CD4-positive, alpha-beta memory T cell (primary cell): ENCODE measurements around the gene NR5A2. TPM values are rescaled to one million over a fixed set of nuclear protein-coding genes. Genes with fewer than 3 reads are reported as not detected.
A peak's percentile ranks its signal among the peaks of the same experiment; 100 is the strongest.

Source experiments
- CTCF ChIA-PET: fragments of 350-600 bp; sonication (Branson Sonifier 250); formaldehyde crosslinking; loops from one replicate; lab custom pipeline; 2021; ENCODE audit warnings: inconsistent platforms; ENCODE audit not compliant: partially characterized antibody; lab: Charles Lee
- POLR2A ChIA-PET: fragments of 350-600 bp; sonication (Branson Sonifier 250); formaldehyde crosslinking; loops from one replicate; lab custom pipeline; 2021; ENCODE audit not compliant: partially characterized antibody; lab: Charles Lee
- DNase-seq, 5 donors: peaks; one replicate each; pipeline versions ENCODE4 v3.0.0 to v3.0.0-alpha.2; 2020 to 2022; ENCODE audit warnings: mixed read lengths in 1 of 5
- H3K27ac ChIP-seq: one replicate; pipeline ENCODE4 v1.7.0; 2013; ENCODE audit warnings: low read depth, low read length
- H3K27me3 ChIP-seq: 2 replicates; pipeline ENCODE4 v1.7.0; 2013; ENCODE audit warnings: mild to moderate bottlenecking, low read length, moderate library complexity; ENCODE audit not compliant: insufficient read depth
- H3K36me3 ChIP-seq: 2 replicates; pipeline ENCODE4 v1.7.0; 2013; ENCODE audit warnings: mild to moderate bottlenecking, low read length, moderate library complexity; ENCODE audit not compliant: insufficient read depth
- H3K4me1 ChIP-seq: 2 replicates; pipeline ENCODE4 v1.7.0; 2013; ENCODE audit warnings: mild to moderate bottlenecking, low read length, moderate library complexity; ENCODE audit not compliant: insufficient read depth
- H3K4me3 ChIP-seq, 2 donors: one replicate each; pipeline ENCODE4 v1.7.0; 2013; ENCODE audit warnings: low read length in 2 of 2, mild to moderate bottlenecking in 1 of 2
- H3K9me3 ChIP-seq, 2 donors: one replicate each; pipeline ENCODE4 v1.7.0; 2013; ENCODE audit warnings: low read length in 2 of 2, control low read depth in 1 of 2; ENCODE audit not compliant: control insufficient read depth in 1 of 2
- H3K27ac Mint-ChIP-seq, 7 donors: one replicate each; pipeline ENCODE4 v1.8.0; 2020 to 2021; ENCODE audit warnings: mixed read lengths in 7 of 7, mild to moderate bottlenecking in 6 of 7, inconsistent platforms in 3 of 7, moderate library complexity in 3 of 7
- H3K27me3 Mint-ChIP-seq, 2 donors: one replicate each; pipeline ENCODE4 v1.8.0; 2020 to 2021; ENCODE audit warnings: mixed read lengths in 2 of 2
- H3K36me3 Mint-ChIP-seq, 2 donors: one replicate each; pipeline ENCODE4 v1.8.0; 2020 to 2021; ENCODE audit warnings: mixed read lengths in 2 of 2, inconsistent platforms in 1 of 2, mild to moderate bottlenecking in 1 of 2
- H3K4me1 Mint-ChIP-seq, 4 donors: one replicate each; pipeline ENCODE4 v1.8.0; 2020 to 2021; ENCODE audit warnings: mixed read lengths in 4 of 4, mild to moderate bottlenecking in 1 of 4
- H3K4me3 Mint-ChIP-seq, 8 donors: one replicate each; pipeline ENCODE4 v1.8.0; 2020 to 2021; ENCODE audit warnings: mixed read lengths in 8 of 8, mild to moderate bottlenecking in 7 of 8, moderate library complexity in 6 of 8, inconsistent platforms in 3 of 8
- H3K9me3 Mint-ChIP-seq, 8 donors: one replicate each; pipeline ENCODE4 v1.8.0; 2020 to 2021; ENCODE audit warnings: mixed read lengths in 8 of 8, mild to moderate bottlenecking in 5 of 8, inconsistent platforms in 3 of 8, moderate library complexity in 1 of 8
- intact Hi-C: fragments of 100-400 bp; cut with micrococcal nuclease; formaldehyde crosslinking; loops from one replicate; pipeline ENCODE4 v1.15.1; 2023
- polyA plus RNA-seq, 2 donors: library from polyadenylated mRNA; unstranded; fragments of 300-500 nt; fragmentation: Illumina TruSeq; gene quantifications; one replicate each; pipeline ENCODE4 v1.2.3, GENCODE V29; 2021
- total RNA-seq, 2 experiments: library from RNA; stranded (reverse); gene quantifications; one replicate each; pipeline ENCODE4 v1.2.3, GENCODE V29; 2021

Gene NR5A2
- total RNA-seq = not detected
- not detected for polyA plus RNA-seq

GRCh38 chr1:200027264-200027823 lies at the start of gene NR5A2:
Gene NR5A2, plus strand, starts transcription at chr1:200027710. Its CDS starts 138 bp downstream, at chr1:200027848.
- Histone ChIP-seq H3K27ac (no peak within 1 kb of the TSS), H3K36me3 (no peaks in the 10 kb centered on the region), H3K4me1 (peaks cover 3% of the 10 kb centered on the region), H3K27me3 (no peaks in the 10 kb centered on the region), H3K9me3 (no peaks in the 10 kb centered on the region), H3K4me3 (no peak within 1 kb of the TSS)
- intact Hi-C loops = no loop called here
- Mint-ChIP-seq H3K9me3 (no peaks in the 10 kb centered on the region), H3K27me3 (peaks cover 32 to 40% of the 10 kb centered on the region in 2 donors), H3K36me3 (no peaks in the 10 kb centered on the region), H3K4me1 (peaks cover 3 to 18% (median 8%) of the 10 kb centered on the region in 4 donors), H3K4me3 (peak within 1 kb of the TSS in 1 of 8 donors; percentile 88), H3K27ac (no peak within 1 kb of the TSS)
- ChIA-PET POLR2A (no interaction called here), CTCF (no interaction called here)
- DNase-seq = no peak

- no peak overlapping the region for H3K27ac Mint-ChIP-seq
- POLR2A ChIA-PET = no interaction called here
- no peaks in the 10 kb centered on the region for H3K27me3 ChIP-seq
- no peak overlapping the region for H3K4me3 Mint-ChIP-seq
- H3K27me3 Mint-ChIP-seq = peaks cover 2 to 6% of the 10 kb centered on the region in 2 donors
- no peaks in the 10 kb centered on the region for H3K36me3 ChIP-seq
- H3K36me3 Mint-ChIP-seq = no peaks in the 10 kb centered on the region
- no peaks in the 10 kb centered on the region for H3K4me1 ChIP-seq
- no peak overlapping the region for H3K27ac ChIP-seq
- intact Hi-C loops = no loop called here
- DNase-seq = no peak
- H3K4me1 Mint-ChIP-seq = no peaks in the 10 kb centered on the region
- H3K4me3 ChIP-seq = no peak overlapping the region
- no peaks in the 10 kb centered on the region for H3K9me3 ChIP-seq
- CTCF ChIA-PET = no interaction called here
- no peaks in the 10 kb centered on the region for H3K9me3 Mint-ChIP-seq
Observed at GRCh38 chr1:199978408-199978940, 49.0 kb upstream of the NR5A2 start.

GRCh38 chr1:199979071-199979470 lies 48.4 kb upstream of the NR5A2 start:
- no peak overlapping the region for H3K4me3 ChIP-seq
- no peaks in the 10 kb centered on the region for H3K36me3 Mint-ChIP-seq
- H3K27me3 Mint-ChIP-seq = peaks cover 2 to 6% of the 10 kb centered on the region in 2 donors
- intact Hi-C loops = no loop called here
- no peak overlapping the region for H3K27ac Mint-ChIP-seq
- POLR2A ChIA-PET = no interaction called here
- no peaks in the 10 kb centered on the region for H3K36me3 ChIP-seq
- H3K4me1 ChIP-seq = no peaks in the 10 kb centered on the region
- CTCF ChIA-PET = no interaction called here
- no peaks in the 10 kb centered on the region for H3K9me3 Mint-ChIP-seq
- DNase-seq = no peak
- H3K4me3 Mint-ChIP-seq = no peak overlapping the region
- H3K9me3 ChIP-seq = no peaks in the 10 kb centered on the region
- H3K4me1 Mint-ChIP-seq = no peaks in the 10 kb centered on the region
- H3K27ac ChIP-seq = no peak overlapping the region
- no peaks in the 10 kb centered on the region for H3K27me3 ChIP-seq

DNA sequence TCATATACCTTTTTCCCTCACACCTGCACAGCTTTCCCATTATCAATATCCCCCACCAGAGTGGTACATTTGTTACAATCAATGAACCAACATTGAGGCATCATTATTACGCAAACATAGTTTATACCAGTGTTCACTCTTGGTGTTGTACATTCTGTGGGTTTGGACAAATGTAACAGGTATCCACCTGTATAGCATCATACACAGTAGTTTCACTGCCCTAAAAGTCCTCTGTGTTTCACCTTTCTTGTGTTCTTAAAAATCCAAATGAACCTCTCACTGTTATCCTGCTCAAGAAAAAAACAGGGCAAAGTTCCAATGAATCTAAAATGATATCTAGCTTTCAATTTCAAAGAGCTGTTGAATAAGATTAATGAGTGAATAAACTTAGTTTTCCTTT lies 45.9 kb upstream of the NR5A2 start:
- ChIA-PET POLR2A (no interaction called here), CTCF (interaction anchor here (1.5 kb wide), 1 partner anchor 528 kb away, joined by 3 read pairs; no protein-coding TSS in a partner anchor)
- H3K4me1 Mint-ChIP-seq = no peaks in the 10 kb centered on the region
- H3K9me3 Mint-ChIP-seq = no peaks in the 10 kb centered on the region
- peaks cover 2% of the 10 kb centered on the region in 2 donors for H3K27me3 Mint-ChIP-seq
- no peaks in the 10 kb centered on the region for H3K9me3 ChIP-seq
- DNase-seq = no peak
- no peak overlapping the region for H3K4me3 ChIP-seq
- H3K27ac Mint-ChIP-seq = no peak overlapping the region
- H3K4me1 ChIP-seq = no peaks in the 10 kb centered on the region
- no peaks in the 10 kb centered on the region for H3K36me3 ChIP-seq
- no peak overlapping the region for H3K4me3 Mint-ChIP-seq
- intact Hi-C loops = no loop called here
- H3K36me3 Mint-ChIP-seq = no peaks in the 10 kb centered on the region
- H3K27ac ChIP-seq = no peak overlapping the region
- no peaks in the 10 kb centered on the region for H3K27me3 ChIP-seq

DNA sequence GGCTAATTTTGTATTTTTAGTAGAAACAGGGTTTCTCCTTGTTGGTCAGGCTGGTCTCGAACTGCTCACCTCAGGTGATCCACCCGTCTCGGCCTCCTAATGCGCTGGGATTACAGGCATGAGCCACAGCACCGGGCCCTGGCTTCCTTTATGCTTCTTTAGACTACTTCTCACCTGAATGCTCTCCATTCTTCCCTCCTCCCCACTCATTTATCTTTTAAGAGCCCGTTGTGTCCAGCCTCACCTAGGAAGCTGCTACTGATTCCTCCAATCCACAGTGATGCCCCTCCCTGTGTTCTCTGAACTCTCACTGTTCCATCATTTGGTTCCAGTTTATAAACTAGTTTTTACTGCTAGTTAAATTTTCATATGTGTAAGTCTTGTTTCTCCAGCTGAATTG lies 44.9 kb upstream of the NR5A2 start:
- no peak for DNase-seq
- no peaks in the 10 kb centered on the region for H3K9me3 Mint-ChIP-seq
- no peak overlapping the region for H3K4me3 Mint-ChIP-seq
- no peak overlapping the region for H3K4me3 ChIP-seq
- CTCF ChIA-PET = no interaction called here
- intact Hi-C loops = no loop called here
- no peaks in the 10 kb centered on the region for H3K36me3 Mint-ChIP-seq
- H3K4me1 ChIP-seq = no peaks in the 10 kb centered on the region
- no peaks in the 10 kb centered on the region for H3K36me3 ChIP-seq
- H3K27ac ChIP-seq = no peak overlapping the region
- H3K4me1 Mint-ChIP-seq = no peaks in the 10 kb centered on the region
- POLR2A ChIA-PET = no interaction called here
- H3K27me3 ChIP-seq = no peaks in the 10 kb centered on the region
- H3K9me3 ChIP-seq = no peaks in the 10 kb centered on the region
- H3K27me3 Mint-ChIP-seq = no peaks in the 10 kb centered on the region
- no peak overlapping the region for H3K27ac Mint-ChIP-seq

GRCh38 chr1:199983531-199983930 lies 44.0 kb upstream of the NR5A2 start:
- H3K27me3 Mint-ChIP-seq = no peaks in the 10 kb centered on the region
- H3K27ac Mint-ChIP-seq = no peak overlapping the region
- Histone ChIP-seq H3K27ac (no peak overlapping the region), H3K27me3 (no peaks in the 10 kb centered on the region), H3K4me1 (no peaks in the 10 kb centered on the region), H3K36me3 (no peaks in the 10 kb centered on the region), H3K4me3 (no peak overlapping the region), H3K9me3 (no peaks in the 10 kb centered on the region)
- H3K9me3 Mint-ChIP-seq = no peaks in the 10 kb centered on the region
- CTCF ChIA-PET = no interaction called here
- no peak overlapping the region for H3K4me3 Mint-ChIP-seq
- POLR2A ChIA-PET = no interaction called here
- no peaks in the 10 kb centered on the region for H3K36me3 Mint-ChIP-seq
- DNase-seq = no peak
- no peaks in the 10 kb centered on the region for H3K4me1 Mint-ChIP-seq
- intact Hi-C loops = no loop called here

GRCh38 chr1:199995096-199995685 lies 32.3 kb upstream of the NR5A2 start:
- peaks cover 0 to 5% of the 10 kb centered on the region in 2 donors for H3K27me3 Mint-ChIP-seq
- H3K4me3 Mint-ChIP-seq = no peak overlapping the region
- Histone ChIP-seq H3K4me3 (no peak overlapping the region), H3K4me1 (no peaks in the 10 kb centered on the region), H3K27me3 (no peaks in the 10 kb centered on the region), H3K27ac (no peak overlapping the region), H3K9me3 (no peaks in the 10 kb centered on the region), H3K36me3 (no peaks in the 10 kb centered on the region)
- ChIA-PET POLR2A (no interaction called here), CTCF (interaction anchor here (1.1 kb wide), 1 partner anchor 9 kb away, joined by 3 read pairs; no protein-coding TSS in a partner anchor)
- H3K4me1 Mint-ChIP-seq = no peaks in the 10 kb centered on the region
- H3K27ac Mint-ChIP-seq = no peak overlapping the region
- intact Hi-C loops = no loop called here
- DNase-seq = no peak
- H3K36me3 Mint-ChIP-seq = no peaks in the 10 kb centered on the region
- no peaks in the 10 kb centered on the region for H3K9me3 Mint-ChIP-seq
